Gastroesophageal sphincter (tissue), 4 donors: ENCODE results near the gene CHRM4. TPM values are rescaled to one million over a fixed set of nuclear protein-coding genes. Genes with fewer than 3 reads are reported as not detected.

ENCODE experiments used
- ATAC-seq: fragments of 150-250 bp; one replicate; pipeline ENCODE4 v1.9.1; 2016; ENCODE audit warnings: mild to moderate bottlenecking, moderate library complexity
- H3K27ac ChIP-seq, 4 donors: fragments of 200-600 bp; sonication (generic) in 3 of 4; 1 replicate in 3 of 4; 2 replicates in 1 of 4; pipeline ENCODE4 v1.5.1; 2016 to 2019
- H3K27me3 ChIP-seq: fragments of 200-600 bp; sonication (generic); one replicate; pipeline ENCODE4 v1.5.1; 2019
- H3K36me3 ChIP-seq, 2 donors: fragments of 200-600 bp; sonication (generic); one replicate each; pipeline ENCODE4 v1.5.1; 2019; ENCODE audit warnings: control low read depth in 1 of 2
- H3K4me1 ChIP-seq, 3 donors: fragments of 200-600 bp; sonication (generic); 1 replicate in 2 of 3; 2 replicates in 1 of 3; pipeline ENCODE4 v1.5.1; 2016 to 2019; ENCODE audit warnings: control low read depth in 2 of 3
- H3K4me3 ChIP-seq, 2 donors: fragments of 200-600 bp; sonication (generic); one replicate each; pipeline ENCODE4 v1.5.1; 2019; ENCODE audit warnings: mild to moderate bottlenecking in 1 of 2, moderate library complexity in 1 of 2
- H3K9me3 ChIP-seq, 3 donors: fragments of 200-600 bp; sonication (generic); one replicate each; pipeline ENCODE4 v1.5.1; 2017 to 2019; ENCODE audit warnings: control low read depth in 2 of 3
- CTCF ChIP-seq, 4 experiments: fragments of 200-600 bp in 2 of 4; fragments of 450-650 bp in 2 of 4; sonication (generic) in 1 of 4; IDR thresholded peaks; one replicate each; pipeline ENCODE4 v1.5.1; 2017 to 2019; ENCODE audit warnings: antibody characterized with exemption in 4 of 4, mild to moderate bottlenecking in 2 of 4, moderate library complexity in 2 of 4
- EP300 ChIP-seq: sonication (generic); formaldehyde crosslinking; IDR thresholded peaks from one replicate; pipeline ENCODE4 v1.6.1; 2017; ENCODE audit warnings: antibody characterized with exemption, mild to moderate bottlenecking
- POLR2A ChIP-seq, 2 donors: fragments of 450-650 bp; IDR thresholded peaks; one replicate each; pipeline ENCODE4 v1.6.1; 2017; ENCODE audit warnings: antibody characterized with exemption in 2 of 2, mild to moderate bottlenecking in 2 of 2, moderate library complexity in 1 of 2
- POLR2AphosphoS5 ChIP-seq: sonication (generic); formaldehyde crosslinking; IDR thresholded peaks from one replicate; pipeline ENCODE4 v1.6.1; 2017; ENCODE audit warnings: antibody characterized with exemption
- WGBS, 2 donors: methylation state at CpG; one replicate each; pipeline ENCODE4 v1.1.5; 2018; ENCODE audit warnings: low coverage in 1 of 2; 5-methylcytosine and 5-hydroxymethylcytosine counted together
- total RNA-seq, 4 donors: library from RNA; depleted of rRNA; stranded (reverse); fragments of >200 nt; gene quantifications; one replicate each; pipeline ENCODE4 v1.1.0, GENCODE V29; 2016

Gene CHRM4
- total RNA-seq, 4 donors from 2014 or later, result 0.27 to 1.3 (median 0.69) TPM; not detected in 1

GRCh38 chr11:46404476-46405017 is 13.0 kb upstream of the CHRM4 start:
- no peak overlapping the region for H3K27ac ChIP-seq
- no peaks in the 10 kb centered on the region for H3K9me3 ChIP-seq
- ATAC-seq, result no peak
- peaks cover 0 to 11% (median 3%) of the 10 kb centered on the region in 3 donors for H3K4me1 ChIP-seq
- TF ChIP-seq EP300 (no peak), CTCF (IDR thresholded peaks at IDR 0.05) (no peak)
- peaks cover 0 to 96% of the 10 kb centered on the region in 2 donors for H3K36me3 ChIP-seq
- H3K27me3 ChIP-seq, result no peaks in the 10 kb centered on the region
- WGBS, 2 donors, result no CpG with 5 or more reads among the region's 5 CpGs
- H3K4me3 ChIP-seq, result no peak overlapping the region

GRCh38 chr11:46402957-46403902 is 11.7 kb upstream of the CHRM4 start:
- ATAC-seq, result no peak

GRCh38 chr11:46397526-46397925 is 6.0 kb upstream of the CHRM4 start:
- Histone ChIP-seq H3K27me3 (peaks cover 8% of the 10 kb centered on the region), H3K9me3 (no peaks in the 10 kb centered on the region), H3K36me3 (peaks cover 0 to 64% of the 10 kb centered on the region in 2 donors), H3K4me1 (peaks cover 0 to 8% (median 4%) of the 10 kb centered on the region in 3 donors), H3K4me3 (no peak overlapping the region), H3K27ac (no peak overlapping the region)
- TF ChIP-seq POLR2A (IDR thresholded peaks at IDR 0.05) (no peak), POLR2AphosphoS5 (no peak), CTCF (IDR thresholded peaks at IDR 0.05) (no peak), EP300 (no peak)
- no peak for ATAC-seq
- no CpG with 5 or more reads among the region's 19 CpGs for WGBS, 2 donors

More at GRCh38 chr11:46402957-46403902, 11.7 kb upstream of the CHRM4 start:
- no peak overlapping the region for H3K27ac ChIP-seq
- TF ChIP-seq POLR2AphosphoS5, result no peak
- no peak for TF ChIP-seq POLR2A (IDR thresholded peaks at IDR 0.05)
- TF ChIP-seq EP300, result no peak
- no peak for TF ChIP-seq CTCF (IDR thresholded peaks at IDR 0.05)
- H3K4me3 ChIP-seq, result no peak overlapping the region
- H3K9me3 ChIP-seq, result no peaks in the 10 kb centered on the region
- WGBS, 2 donors, result 50% methylated on average over 1 of the region's 6 CpGs; no CpG with 5 or more reads in 1 of the 2 donors
- peaks cover 0 to 11% (median 3%) of the 10 kb centered on the region in 3 donors for H3K4me1 ChIP-seq
- H3K36me3 ChIP-seq, result peaks cover 0 to 96% of the 10 kb centered on the region in 2 donors
- H3K27me3 ChIP-seq, result no peaks in the 10 kb centered on the region

- H3K36me3 ChIP-seq, result peaks cover 0 to 31% of the 10 kb centered on the region in 2 donors
- H3K27me3 ChIP-seq, result peaks cover 45% of the 10 kb centered on the region
- H3K4me1 ChIP-seq, result peaks cover 0 to 45% (median 31%) of the 10 kb centered on the region in 3 donors
- H3K9me3 ChIP-seq, result no peaks in the 10 kb centered on the region
- no CpG with 5 or more reads among the region's 4 CpGs for WGBS, 2 donors
- no peak overlapping the region for H3K27ac ChIP-seq
- TF ChIP-seq CTCF (IDR thresholded peaks at IDR 0.05), result no peak
- no peak for TF ChIP-seq POLR2AphosphoS5
- TF ChIP-seq POLR2A (IDR thresholded peaks at IDR 0.05), result no peak
- no peak for TF ChIP-seq EP300
- ATAC-seq, result no peak
- no peak overlapping the region for H3K4me3 ChIP-seq
Observed at GRCh38 chr11:46393759-46394158, 2.2 kb upstream of the CHRM4 start.
